NCI-H748 (cell line): ENCODE results near the gene PRRC1.
A peak's percentile ranks its signal among the peaks of the same experiment; 100 is the strongest.

Experiments used
- DNase-seq: peaks from one replicate; lab custom pipeline; 2025; ENCODE audit not compliant: unreplicated experiment; lab: John Stamatoyannopoulos, UW

Gene PRRC1

DNA sequence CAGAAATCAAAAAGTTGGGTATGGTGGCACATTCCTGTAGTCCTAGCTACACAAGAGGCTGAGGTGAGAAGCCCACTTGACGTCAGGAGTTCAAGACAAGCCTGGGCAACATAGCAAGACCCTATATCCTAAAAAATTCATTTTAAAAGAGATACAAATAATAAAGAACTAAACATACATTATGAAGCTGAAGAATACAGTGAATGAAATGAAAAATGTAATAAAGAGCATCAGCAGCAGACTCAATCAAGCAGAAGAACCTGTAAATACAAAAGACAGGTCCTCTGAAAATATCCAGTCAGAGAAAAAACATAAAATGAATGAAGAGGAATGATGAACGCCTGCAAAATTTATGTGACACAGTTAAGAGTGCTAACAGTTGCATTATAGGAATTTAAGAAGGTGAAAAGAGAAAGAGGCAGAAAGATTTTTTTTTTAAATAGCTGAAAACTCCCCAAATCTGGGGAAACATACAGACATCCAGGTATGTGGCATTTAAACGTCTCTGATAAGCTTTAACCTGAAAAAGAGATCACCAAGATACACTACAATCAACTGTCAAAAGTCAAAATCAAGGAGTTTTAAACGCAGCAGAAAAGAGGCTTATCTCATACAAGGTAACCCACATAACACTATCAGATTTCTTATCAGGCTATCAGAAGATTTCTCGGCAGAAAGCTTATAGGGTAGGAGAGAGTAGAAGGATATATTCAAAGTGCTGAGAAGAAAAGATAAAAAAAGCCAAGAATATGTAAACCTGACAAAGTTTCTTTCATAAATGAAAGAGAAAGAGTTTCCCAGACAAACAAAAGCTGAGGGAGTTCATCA is 57.6 kb downstream of the PRRC1 start:
- no peak for DNase-seq

DNA sequence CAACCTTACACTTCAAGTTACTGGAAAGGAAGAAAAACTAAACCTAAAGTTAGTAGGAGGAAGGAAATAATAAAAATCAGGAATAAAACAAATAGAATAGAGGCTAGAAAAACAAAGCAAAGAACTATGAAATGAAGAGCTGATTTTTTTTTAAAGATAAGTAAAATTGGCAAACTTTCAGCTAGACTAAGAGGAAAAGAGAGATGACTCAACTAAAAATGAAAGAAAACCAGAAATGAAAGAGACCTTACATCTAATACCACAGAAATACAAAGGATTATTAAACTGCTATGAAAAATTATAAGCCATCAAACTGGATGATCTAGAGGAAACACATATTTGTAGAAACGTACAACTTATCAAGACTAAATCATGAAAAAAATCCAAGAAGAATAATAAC is 60.0 kb downstream of the PRRC1 start:
- DNase-seq = no peak

DNA sequence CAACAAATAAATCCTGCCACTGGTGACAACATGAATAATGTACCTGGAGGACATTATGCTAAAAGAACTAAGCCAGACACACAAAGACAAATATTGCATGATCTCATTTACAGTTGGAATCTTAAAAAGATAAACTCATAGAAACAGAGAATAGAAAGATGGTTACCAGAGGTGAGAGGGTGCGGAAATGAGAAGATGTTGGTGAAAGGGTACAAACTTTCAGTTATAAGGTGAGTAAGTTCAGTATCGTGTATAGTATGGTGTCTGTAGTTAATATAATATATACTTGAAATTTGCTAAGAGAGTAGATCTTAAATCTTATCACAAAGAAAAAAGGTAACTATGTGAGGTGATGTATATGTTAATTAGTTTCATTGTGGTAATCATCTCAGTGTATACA is 63.3 kb downstream of the PRRC1 start:
- no peak for DNase-seq

DNA sequence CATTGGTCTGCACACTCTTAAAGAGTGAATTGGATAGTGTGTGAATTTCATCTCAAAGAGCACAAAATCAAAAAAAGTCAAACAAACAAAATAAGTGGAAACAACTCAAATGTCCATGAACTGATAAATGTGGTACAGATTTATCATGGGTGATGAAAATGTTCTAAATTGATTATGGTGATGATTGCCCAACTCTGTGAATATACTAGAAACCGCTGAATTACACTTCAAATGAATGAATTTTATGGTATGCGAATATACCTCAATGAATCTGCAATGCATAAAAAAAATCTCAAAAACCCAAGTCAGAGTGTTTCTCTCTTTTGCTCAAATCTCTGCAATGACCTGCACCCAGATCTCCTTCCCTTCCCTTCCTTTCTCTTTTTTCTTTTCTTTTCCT is 64.0 kb downstream of the PRRC1 start:
- no peak for DNase-seq

DNA sequence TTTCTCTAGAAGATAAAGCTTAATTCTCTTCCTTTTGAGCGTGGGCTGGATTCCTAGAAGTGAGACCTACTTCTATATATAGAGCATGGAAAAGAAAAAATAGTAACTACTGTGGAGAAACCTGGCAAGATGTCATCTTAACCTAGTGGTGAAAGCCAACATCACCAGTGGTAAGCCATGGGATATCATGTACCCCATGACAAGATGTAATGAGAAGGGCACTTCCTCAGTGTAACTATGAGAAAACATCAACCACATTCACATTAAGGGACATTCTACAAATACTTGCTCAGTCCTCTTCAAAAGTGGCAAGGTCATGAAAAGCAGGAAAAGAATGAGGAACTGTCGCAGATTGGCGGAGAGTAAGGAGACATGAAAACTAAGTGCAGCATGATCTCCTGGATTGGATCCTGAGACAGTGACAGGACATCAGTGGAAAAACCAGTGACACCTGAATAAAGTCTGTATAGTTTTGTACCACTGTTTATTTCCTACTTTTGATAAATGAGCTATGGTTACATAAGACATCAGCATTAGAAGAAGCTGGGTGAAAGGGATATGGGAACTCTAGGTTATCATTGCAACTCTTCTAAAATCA is 65.4 kb downstream of the PRRC1 start:
- no peak for DNase-seq

DNA sequence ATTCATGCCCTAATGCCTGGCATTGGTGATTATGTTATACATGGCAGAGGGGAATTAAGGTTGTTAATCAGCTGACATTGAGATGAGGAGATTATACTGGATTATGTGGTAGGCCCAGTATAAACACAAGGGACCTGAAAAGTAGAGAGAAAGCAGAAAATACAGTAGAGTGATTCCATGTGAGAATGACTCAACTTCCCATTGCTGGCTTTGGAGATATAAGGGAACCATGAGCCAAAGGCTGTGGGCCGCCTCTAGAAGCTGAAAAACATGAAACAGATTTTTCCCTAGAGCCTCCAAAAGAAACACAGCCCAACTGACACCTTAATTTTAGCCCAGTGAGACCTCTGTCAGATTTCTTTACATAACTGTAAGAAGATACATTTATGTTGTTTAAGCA is 66.4 kb downstream of the PRRC1 start:
- no peak for DNase-seq

DNA sequence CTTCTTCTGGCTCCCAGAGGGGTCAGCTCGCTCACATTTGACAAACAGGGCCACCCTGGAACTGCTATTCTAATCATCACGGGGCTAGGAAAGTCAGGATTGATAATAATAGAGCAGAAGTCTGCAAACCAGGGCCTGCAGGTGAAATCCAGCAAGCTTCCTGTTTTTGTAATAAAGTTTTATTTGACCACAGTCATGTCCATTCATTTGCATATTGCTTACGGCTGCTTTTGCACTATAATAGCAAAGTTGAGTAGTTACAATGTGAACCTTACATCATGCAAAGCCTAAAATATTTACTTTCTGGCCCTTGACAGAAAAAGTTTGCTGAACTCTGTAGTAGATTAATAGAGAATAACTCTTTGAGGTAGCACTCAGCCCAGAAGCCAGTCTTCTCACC is 68.2 kb downstream of the PRRC1 start:
- DNase-seq = no peak

DNA sequence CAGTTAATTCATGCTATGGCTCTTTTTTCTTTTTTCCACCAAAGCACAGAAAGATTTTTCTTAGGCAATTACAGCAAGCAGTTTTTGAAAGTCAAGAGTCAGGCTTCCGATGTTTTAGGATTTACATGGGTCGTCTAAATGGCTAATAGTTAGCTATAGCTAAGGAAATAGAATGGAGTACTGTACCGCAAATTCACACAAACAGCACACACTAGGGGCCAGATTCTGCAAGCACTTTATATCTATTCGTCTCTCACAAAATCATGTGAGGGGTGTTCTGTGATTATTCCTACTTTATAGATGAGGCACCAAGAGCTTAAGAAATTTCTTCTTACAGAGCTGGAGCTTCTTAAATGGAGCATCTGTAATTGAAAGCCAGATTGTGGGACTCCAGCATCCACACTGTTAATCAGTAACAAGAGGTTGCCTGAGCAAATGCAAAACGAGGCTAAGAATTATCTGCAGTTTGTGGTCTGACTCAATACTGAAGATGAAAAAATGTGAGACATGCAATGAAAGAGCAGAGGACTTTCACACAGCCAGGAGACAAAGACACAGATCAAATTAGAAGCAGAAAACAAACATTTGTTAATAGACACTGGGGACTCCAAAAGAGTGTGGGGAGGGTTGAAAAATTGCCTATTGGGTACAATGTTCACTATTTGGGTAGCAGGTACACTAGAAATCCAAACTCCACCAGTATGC is 68.8 kb downstream of the PRRC1 start:
- DNase-seq = no peak

DNA sequence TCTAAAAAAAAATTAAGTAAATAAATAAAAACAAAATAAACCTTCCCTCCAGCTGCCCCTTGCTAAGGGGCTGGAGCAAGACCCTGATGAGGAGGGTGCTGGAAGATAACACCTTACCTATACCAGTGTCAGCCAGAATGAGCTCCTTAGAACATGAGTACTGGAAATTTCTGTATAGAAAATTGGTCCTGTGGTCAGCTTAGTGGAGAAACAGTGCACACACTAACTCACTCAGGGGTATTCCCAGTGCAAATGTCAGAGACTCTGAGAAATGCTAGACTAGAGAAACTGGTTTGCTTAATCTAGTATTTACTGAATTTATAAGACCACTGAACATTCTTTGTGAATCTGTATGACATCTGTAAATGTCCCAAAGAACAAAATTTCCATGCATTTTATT is 69.4 kb downstream of the PRRC1 start:
- DNase-seq = no peak

DNA sequence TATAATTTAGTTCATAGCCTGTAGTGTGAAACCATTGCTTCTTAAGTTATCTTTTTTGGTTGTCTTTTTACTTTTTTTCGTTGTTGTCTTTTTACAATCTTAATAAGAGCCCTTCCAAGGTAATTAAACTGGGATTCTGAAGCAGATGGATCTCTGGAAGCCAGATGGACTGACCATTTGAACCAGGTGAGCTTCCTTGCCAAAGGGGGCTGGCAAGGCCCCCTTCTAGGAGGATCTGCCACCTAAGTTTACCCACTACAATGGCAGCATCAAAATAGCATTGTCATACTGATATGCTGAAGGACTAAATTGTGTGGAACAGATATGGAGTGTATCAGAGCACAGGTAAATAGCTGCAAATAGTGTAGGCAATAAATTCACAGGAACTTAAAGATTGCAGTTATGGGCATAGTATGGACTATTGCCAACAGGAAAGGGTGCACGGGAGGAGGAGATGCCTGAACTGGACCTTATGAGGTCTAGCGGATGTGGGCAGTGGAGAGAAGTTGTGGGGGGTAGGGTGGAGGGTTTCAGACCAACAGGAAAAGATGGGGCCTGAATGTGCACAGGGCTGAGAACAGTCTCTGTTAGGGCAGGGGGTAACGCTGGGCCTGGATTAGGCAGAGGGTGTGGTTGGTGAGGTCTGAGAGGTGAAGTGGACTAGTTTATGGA is 69.9 kb downstream of the PRRC1 start:
- no peak for DNase-seq

DNA sequence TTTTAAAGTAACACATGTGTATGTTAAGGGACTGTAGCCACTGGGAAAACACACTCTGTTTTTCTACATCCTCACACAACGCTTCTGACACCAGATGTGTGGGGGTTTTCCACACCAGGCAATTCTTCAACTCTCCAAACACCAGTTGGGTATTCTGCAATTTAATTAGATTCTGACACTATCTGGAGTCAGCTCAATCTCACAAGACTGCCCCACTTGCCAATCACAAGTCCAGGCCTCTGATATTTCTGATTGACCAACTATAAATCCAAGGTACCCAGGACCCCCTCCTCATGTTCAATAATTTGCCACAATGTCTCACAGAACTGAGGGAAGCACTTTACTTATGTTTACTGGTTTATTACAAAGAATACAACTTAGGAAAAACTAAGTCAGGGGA is 70.9 kb downstream of the PRRC1 start:
- no peak for DNase-seq

DNA sequence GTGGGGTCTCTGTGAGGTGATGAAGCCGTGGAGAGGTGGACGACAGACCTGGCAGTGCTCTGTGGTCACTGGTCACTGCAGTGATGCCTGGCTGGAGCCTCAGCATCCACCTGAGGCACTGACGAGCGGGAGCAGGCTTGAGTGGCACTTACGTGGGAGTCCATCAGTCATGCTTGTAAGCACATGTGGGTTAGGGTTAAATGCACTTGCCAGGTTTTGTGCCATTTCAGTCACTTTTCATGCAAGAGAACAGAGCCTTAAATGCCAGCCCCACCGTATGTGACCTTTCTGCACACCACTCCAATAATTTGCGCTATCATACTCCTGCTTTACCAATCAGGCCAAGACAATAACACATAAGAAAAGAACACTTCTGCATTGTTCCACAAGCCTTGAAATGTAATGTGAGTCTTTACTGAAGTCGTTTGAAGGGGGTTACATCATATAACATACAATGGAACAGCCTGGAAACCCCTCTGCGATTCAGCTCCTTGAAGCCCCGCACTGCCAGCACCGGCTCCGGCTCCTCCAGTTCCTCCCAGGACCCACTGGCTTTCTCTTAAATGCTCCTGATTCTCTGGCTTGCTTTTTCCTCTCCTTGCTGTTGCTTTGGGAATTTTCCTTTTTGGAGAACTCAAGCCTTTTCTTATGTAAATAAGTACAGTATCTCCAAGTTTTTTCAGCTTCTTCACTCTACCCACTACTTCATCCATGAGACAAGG is 72.0 kb downstream of the PRRC1 start:
- no peak for DNase-seq

DNA sequence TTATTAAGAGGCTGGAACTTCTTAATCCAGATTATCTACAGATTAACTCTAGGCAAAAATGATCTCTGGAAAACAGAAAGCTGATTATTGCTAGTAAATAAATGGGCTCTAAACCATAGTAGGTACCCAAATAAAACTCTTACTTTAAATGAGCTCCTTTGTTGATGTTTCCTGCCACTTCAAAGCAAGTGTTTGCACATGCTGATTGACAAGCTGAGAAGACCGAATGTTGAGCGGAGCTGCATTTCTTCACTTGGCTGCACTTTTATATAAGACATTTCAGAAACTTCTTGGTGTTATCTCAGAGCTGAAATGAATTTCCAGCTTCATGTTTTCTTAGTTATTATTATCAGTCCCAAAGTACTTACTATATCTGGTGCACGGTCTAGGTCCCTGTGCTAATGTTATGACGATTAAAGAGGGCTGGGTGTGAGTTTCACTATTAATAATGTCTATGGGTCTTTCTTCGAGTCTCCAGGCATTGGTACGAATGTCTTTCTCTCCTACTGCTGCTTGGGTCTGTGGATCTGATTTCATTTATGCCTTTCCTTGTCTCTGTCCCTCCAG is 72.8 kb downstream of the PRRC1 start:
- DNase-seq = no peak

DNA sequence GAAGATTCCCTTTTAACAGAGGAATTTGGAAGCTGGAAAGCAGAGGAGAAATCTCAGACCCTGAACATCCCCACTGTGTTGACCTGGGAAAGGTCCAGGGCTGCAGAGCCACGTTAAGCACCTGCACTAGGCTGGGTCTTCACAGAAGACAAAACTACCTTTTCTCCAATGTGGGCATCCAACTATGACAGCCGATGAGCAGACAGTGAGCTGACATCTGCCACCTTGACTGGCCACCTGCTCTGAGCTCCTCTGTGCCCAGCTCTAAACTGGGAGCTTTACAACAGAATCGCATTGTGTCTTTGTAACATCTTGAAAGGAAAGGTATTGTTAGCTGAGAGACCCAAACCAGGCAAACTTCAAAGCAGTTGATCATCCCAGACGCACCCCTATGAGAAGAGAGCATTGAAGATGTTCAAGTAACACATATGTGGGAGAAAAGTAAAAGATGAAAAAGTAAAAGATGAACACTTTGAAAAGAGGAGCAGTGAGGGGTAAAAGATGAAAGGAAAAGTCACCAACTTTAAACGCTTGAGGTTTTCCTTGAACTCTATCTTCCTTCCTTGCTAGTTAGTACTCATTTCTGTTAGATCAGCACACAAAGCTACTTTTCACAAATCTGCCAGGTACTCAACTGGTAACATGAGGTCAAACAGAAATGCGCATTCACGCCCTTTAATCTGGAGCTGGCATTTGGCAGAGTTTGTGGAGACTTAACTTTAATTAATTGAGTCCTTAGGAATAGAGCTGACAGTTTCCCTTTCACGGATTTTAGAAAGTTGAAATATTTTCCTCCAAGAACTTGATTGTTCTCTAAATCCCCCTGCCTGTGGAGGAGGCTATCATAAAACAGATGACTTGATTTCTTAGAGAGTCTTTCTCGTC is 78.3 kb downstream of the PRRC1 start:
- no peak for DNase-seq

DNA sequence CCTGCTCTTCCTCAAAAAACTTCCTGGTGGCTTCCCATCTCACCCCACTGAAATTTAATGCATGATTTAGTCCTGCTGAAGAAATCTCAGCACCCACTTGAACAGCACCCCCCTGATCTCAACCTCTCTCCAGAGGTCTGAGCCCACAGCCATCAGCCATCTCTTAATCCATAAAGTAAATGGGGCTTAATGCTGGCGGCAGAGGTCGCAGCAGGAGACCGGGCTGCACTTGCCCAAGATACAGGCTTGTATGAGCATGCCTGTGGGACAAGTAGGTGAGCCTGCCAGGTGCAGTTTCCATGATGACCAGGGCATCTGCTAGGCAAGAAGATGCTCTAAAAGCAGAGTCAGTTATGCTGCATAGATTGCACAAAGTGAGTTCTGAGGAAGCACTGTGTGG is 79.1 kb downstream of the PRRC1 start:
- peak; percentile 17 for DNase-seq

DNA sequence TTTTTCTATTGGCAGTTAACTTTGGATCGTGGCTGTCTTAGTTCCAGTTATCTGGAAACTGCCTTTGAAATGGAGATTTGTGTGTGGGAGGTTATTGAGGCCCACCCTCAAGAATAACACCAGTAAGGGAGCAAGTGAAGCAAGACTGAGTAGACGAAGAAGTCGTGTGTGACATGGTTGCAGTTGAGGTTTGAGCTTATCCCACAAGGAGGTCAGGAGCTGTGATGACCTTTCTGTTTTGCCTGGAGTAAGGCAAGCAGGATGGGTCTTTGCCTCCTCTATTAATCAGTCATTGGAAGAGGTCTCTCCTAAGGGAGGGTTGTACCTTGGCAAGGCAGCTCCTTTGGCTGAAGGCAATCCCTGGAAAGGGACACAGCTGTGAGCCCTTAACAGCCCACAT is 81.9 kb downstream of the PRRC1 start:
- no peak for DNase-seq

DNA sequence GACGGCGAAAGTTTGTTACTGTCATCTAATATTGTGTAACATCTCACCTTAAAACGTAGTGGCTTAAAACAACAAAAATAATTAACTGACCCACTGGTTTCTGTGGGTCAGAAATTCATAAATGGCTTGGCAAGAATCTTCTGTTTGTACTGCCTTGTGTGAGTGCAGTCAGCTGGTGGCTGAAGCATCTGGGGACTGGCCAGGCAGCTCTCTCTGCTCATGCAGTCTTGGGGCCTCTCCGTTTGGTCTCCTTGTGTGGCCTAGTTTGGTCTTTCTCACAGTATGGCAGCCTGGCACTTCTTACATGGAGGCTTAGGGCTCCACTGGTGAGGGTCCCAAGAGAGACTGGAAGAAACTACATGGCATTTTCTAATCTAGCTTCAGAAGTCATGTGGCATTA is 82.4 kb downstream of the PRRC1 start:
- DNase-seq = no peak

DNA sequence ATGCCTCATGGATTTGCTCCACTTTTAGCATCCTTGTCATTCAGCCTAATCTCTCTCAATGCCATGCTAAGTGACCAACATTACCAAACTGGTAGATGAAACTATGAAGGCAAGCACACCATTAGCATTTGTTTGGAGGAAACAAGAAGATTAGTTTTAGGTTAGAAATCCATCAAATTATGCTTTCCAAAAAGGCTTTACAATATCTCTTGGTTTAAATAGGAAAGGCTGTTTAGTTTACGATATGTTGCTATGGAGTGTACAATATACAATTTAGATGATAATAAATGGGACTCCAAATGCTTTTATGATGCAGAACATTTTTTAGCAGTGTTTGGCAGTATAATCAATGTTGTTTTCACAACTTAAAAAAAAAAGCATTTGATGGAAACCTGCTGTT is 83.7 kb downstream of the PRRC1 start:
- DNase-seq = no peak

DNA sequence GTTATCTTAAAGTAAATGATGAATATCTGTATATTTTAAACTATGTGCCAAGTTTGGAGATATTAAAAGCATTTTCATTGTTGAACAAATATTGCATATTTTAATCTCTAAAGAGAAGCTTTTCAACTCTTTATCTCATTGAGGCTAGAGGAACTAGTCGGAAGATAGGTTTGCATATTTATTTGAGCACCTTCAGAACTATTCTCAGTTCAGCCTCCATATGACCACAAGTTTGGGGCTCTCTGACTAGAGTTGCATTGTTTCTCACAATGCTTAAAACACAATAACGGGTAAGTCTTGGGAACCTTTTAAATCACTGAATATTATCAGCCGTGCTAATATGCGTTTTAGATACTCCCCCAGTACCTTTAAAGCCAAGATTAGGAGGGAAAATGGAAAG is 84.2 kb downstream of the PRRC1 start:
- DNase-seq = no peak

DNA sequence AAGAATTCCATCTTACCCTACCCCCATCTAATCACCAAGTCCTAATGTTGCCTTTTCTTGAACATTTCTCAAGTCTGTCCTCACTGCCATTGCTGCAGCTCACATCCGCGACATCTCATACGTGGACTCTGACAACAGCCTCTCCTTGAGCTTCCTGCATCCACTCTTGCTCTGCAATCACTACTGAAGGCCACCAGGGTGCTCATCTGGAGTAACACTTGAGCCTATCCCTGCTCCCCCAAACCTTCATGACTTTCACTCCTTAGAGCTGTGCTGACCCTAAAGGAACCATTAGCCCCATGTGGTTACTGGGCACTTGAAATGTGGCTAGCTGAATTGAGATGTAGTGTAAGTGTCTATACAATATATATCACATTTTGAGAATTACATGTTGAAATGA is 85.0 kb downstream of the PRRC1 start:
- DNase-seq = no peak
